ENCODE measurements around the gene CMKLR1. TPM values are rescaled to one million over a fixed set of nuclear protein-coding genes. Genes with fewer than 3 reads are reported as not detected.

Gene CMKLR1
- total RNA-seq, 1 donor from 2014 or later, result 0.57 TPM

DNA sequence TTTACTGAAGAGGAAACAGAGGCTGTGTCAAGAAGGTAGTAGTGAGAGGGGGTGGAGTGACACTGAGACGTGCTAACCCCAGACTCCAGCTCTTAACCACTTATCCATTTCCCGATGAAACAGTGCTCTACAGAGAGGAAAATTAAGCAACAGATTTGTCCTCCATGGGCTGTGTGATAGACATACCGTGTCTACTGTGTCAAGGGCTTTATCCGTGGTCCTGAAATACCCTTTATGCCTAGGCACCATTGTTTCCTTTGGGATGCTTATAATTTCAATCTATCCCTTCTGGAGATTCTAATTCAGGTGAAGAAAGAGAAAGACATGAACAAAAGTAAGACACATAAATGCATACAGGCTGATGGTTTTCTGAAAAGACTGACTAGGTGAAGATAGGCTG is 71.7 kb downstream of the CMKLR1 start:
- Histone ChIP-seq H3K4me1 (ENCODE audit: insufficient read depth, low read length) (no peaks in the 10 kb centered on the region), H3K4me2 (ENCODE audit: low read length) (no peak overlapping the region), H3K4me3 (ENCODE audit: insufficient read depth, low read depth, low read length) (no peak overlapping the region), H3K79me2 (ENCODE audit: insufficient read depth, low read length) (no peaks in the 10 kb centered on the region), H3K27ac (ENCODE audit: low read depth, low read length) (no peak overlapping the region), H3K9me3 (ENCODE audit: insufficient read depth, low read depth, low read length) (peaks cover 3% of the 10 kb centered on the region), H3K9ac (ENCODE audit: low read length) (no peak overlapping the region), H4K20me1 (ENCODE audit: insufficient read depth, low read length) (no peaks in the 10 kb centered on the region), H2AFZ (ENCODE audit: low read depth, low read length) (no peak overlapping the region), H3K36me3 (ENCODE audit: insufficient read depth, low read length) (no peaks in the 10 kb centered on the region), H3K27me3 (ENCODE audit: insufficient read depth, low read length) (no peaks in the 10 kb centered on the region)
- H3K36me3 Mint-ChIP-seq (ENCODE audit: low read depth, unreplicated experiment), result no peaks in the 10 kb centered on the region
- TF ChIP-seq EZH2 (IDR thresholded peaks at IDR 0.05; ENCODE audit: insufficient read depth, low read length), result no peak
- TF ChIP-seq, protein P1, sequence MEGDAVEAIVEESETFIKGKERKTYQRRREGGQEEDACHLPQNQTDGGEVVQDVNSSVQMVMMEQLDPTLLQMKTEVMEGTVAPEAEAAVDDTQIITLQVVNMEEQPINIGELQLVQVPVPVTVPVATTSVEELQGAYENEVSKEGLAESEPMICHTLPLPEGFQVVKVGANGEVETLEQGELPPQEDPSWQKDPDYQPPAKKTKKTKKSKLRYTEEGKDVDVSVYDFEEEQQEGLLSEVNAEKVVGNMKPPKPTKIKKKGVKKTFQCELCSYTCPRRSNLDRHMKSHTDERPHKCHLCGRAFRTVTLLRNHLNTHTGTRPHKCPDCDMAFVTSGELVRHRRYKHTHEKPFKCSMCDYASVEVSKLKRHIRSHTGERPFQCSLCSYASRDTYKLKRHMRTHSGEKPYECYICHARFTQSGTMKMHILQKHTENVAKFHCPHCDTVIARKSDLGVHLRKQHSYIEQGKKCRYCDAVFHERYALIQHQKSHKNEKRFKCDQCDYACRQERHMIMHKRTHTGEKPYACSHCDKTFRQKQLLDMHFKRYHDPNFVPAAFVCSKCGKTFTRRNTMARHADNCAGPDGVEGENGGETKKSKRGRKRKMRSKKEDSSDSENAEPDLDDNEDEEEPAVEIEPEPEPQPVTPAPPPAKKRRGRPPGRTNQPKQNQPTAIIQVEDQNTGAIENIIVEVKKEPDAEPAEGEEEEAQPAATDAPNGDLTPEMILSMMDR (IDR thresholded peaks at IDR 0.05; ENCODE audit: insufficient read depth, low read depth, low read length), result no peak
- H3K27me3 Mint-ChIP-seq (ENCODE audit: low read depth, unreplicated experiment), result peaks cover 10% of the 10 kb centered on the region
- H3K4me3 Mint-ChIP-seq (ENCODE audit: unreplicated experiment), result no peak overlapping the region
- H3K4me1 Mint-ChIP-seq (ENCODE audit: low read depth, unreplicated experiment), result no peaks in the 10 kb centered on the region
- DNase-seq (ENCODE audit: low read depth) (no peak), FAIRE-seq (no peak)
- H3K9me3 Mint-ChIP-seq (ENCODE audit: unreplicated experiment), result peaks cover 5% of the 10 kb centered on the region
- H3K27ac Mint-ChIP-seq (ENCODE audit: unreplicated experiment), result no peak overlapping the region

DNA sequence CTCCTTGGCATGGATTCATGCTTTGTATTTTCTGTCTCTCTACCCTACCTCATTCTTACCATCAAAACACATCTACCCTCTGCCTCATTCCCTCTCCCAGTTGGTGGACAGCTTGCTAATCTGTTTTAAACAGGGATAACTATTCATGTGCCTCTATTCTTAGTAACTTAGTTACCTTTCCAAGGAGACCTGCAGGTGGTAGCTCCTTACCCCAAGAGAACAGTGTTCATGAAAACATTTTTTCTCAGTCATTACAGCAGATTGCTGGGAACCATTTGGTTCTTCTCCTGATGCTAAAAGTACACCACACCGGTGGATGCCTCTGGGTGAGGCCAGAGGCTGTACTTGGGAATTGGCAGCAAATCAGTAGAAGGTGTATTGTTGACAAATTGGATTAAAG is 73.0 kb downstream of the CMKLR1 start:
- no peak for FAIRE-seq
- Mint-ChIP-seq H3K9me3 (ENCODE audit: unreplicated experiment) (peaks cover 9% of the 10 kb centered on the region), H3K36me3 (ENCODE audit: low read depth, unreplicated experiment) (no peaks in the 10 kb centered on the region), H3K27ac (ENCODE audit: unreplicated experiment) (no peak overlapping the region), H3K4me3 (ENCODE audit: unreplicated experiment) (no peak overlapping the region), H3K4me1 (ENCODE audit: low read depth, unreplicated experiment) (no peaks in the 10 kb centered on the region), H3K27me3 (ENCODE audit: low read depth, unreplicated experiment) (peaks cover 16% of the 10 kb centered on the region)
- Histone ChIP-seq H3K9me3 (ENCODE audit: insufficient read depth, low read depth, low read length) (peaks cover 7% of the 10 kb centered on the region), H3K27me3 (ENCODE audit: insufficient read depth, low read length) (no peaks in the 10 kb centered on the region), H3K4me2 (ENCODE audit: low read length) (no peak overlapping the region), H2AFZ (ENCODE audit: low read depth, low read length) (no peak overlapping the region), H3K4me1 (ENCODE audit: insufficient read depth, low read length) (no peaks in the 10 kb centered on the region), H3K9ac (ENCODE audit: low read length) (no peak overlapping the region), H3K36me3 (ENCODE audit: insufficient read depth, low read length) (no peaks in the 10 kb centered on the region), H3K79me2 (ENCODE audit: insufficient read depth, low read length) (no peaks in the 10 kb centered on the region), H3K4me3 (ENCODE audit: insufficient read depth, low read depth, low read length) (no peak overlapping the region), H3K27ac (ENCODE audit: low read depth, low read length) (no peak overlapping the region), H4K20me1 (ENCODE audit: insufficient read depth, low read length) (no peaks in the 10 kb centered on the region)
- no peak for DNase-seq (ENCODE audit: low read depth)
- TF ChIP-seq, protein P1 (IDR thresholded peaks at IDR 0.05; ENCODE audit: insufficient read depth, low read depth, low read length), result no peak
- no peak for TF ChIP-seq EZH2 (IDR thresholded peaks at IDR 0.05; ENCODE audit: insufficient read depth, low read length)

DNA sequence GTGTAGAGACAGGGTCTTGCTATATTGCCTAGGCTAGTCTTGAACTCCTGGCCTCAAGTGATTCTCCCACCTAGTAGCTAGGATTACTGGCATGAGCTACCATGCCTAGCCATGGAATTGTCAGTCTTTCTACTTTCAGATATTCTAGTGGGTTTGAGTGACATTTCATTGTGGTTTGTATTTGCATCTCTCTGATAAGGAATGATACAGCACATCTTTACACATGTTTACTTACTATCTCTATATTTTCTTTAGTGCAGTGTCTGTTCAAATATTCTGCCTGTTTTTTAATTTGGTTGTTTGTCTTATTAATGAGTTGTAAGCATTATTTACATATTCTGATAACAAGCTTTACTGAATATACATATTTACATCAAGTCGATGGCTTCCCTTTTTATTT is 73.6 kb downstream of the CMKLR1 start:
- Mint-ChIP-seq H3K27ac (ENCODE audit: unreplicated experiment) (no peak overlapping the region), H3K4me1 (ENCODE audit: low read depth, unreplicated experiment) (no peaks in the 10 kb centered on the region), H3K4me3 (ENCODE audit: unreplicated experiment) (no peak overlapping the region), H3K36me3 (ENCODE audit: low read depth, unreplicated experiment) (no peaks in the 10 kb centered on the region), H3K9me3 (ENCODE audit: unreplicated experiment) (peaks cover 14% of the 10 kb centered on the region), H3K27me3 (ENCODE audit: low read depth, unreplicated experiment) (peaks cover 16% of the 10 kb centered on the region)
- H3K9ac ChIP-seq (ENCODE audit: low read length), result no peak overlapping the region
- no peaks in the 10 kb centered on the region for H3K4me1 ChIP-seq (ENCODE audit: insufficient read depth, low read length)
- no peak for DNase-seq (ENCODE audit: low read depth)
- H3K4me2 ChIP-seq (ENCODE audit: low read length), result no peak overlapping the region
- no peaks in the 10 kb centered on the region for H3K27me3 ChIP-seq (ENCODE audit: insufficient read depth, low read length)
- no peak for FAIRE-seq
- no peak overlapping the region for H3K27ac ChIP-seq (ENCODE audit: low read depth, low read length)
- no peak overlapping the region for H2AFZ ChIP-seq (ENCODE audit: low read depth, low read length)
- peaks cover 7% of the 10 kb centered on the region for H3K9me3 ChIP-seq (ENCODE audit: insufficient read depth, low read depth, low read length)
- H4K20me1 ChIP-seq (ENCODE audit: insufficient read depth, low read length), result no peaks in the 10 kb centered on the region
- no peaks in the 10 kb centered on the region for H3K79me2 ChIP-seq (ENCODE audit: insufficient read depth, low read length)
- H3K4me3 ChIP-seq (ENCODE audit: insufficient read depth, low read depth, low read length), result no peak overlapping the region
- no peak for TF ChIP-seq EZH2 (IDR thresholded peaks at IDR 0.05; ENCODE audit: insufficient read depth, low read length)
- TF ChIP-seq, protein P1 (IDR thresholded peaks at IDR 0.05; ENCODE audit: insufficient read depth, low read depth, low read length), result no peak
- no peaks in the 10 kb centered on the region for H3K36me3 ChIP-seq (ENCODE audit: insufficient read depth, low read length)
